ENCODE data around the gene PTMA.

The PTMA gene

GRCh38 chr2:231696004-231696367 is 12.3 kb upstream of the PTMA start:
- no peak for DNase-seq (ENCODE audit: low read depth)

GRCh38 chr2:231699006-231699405 is 9.3 kb upstream of the PTMA start:
- DNase-seq (ENCODE audit: low read depth): no peak

- DNase-seq (ENCODE audit: low read depth): no peak
These were observed 6.6 kb upstream of the PTMA start for GRCh38 chr2:231701456-231702373.

GRCh38 chr2:231704017-231704416 is 4.3 kb upstream of the PTMA start:
- no peak for DNase-seq (ENCODE audit: low read depth)

GRCh38 chr2:231706731-231707624 is 1.3 kb upstream of the PTMA start:
- DNase-seq (ENCODE audit: low read depth): peak; percentile 96

GRCh38 chr2:231707625-231707926 is 749 bp upstream of the PTMA start:
- DNase-seq (ENCODE audit: low read depth): no peak

GRCh38 chr2:231708773-231709635 is 679 bp downstream of the PTMA start:
- peak; percentile 62 for DNase-seq (ENCODE audit: low read depth)

- DNase-seq (ENCODE audit: low read depth): no peak
These were observed 1.3 kb downstream of the PTMA start for GRCh38 chr2:231709636-231709980.

GRCh38 chr2:231709981-231710798 is 1.9 kb downstream of the PTMA start:
- DNase-seq (ENCODE audit: low read depth): no peak

- peak; percentile 26 for DNase-seq (ENCODE audit: low read depth)
These were observed 2.7 kb downstream of the PTMA start for GRCh38 chr2:231710799-231711676.

- DNase-seq (ENCODE audit: low read depth): no peak
These were observed 3.5 kb downstream of the PTMA start for GRCh38 chr2:231711677-231712450.

- peak; percentile 24 for DNase-seq (ENCODE audit: low read depth)
These were observed 4.2 kb downstream of the PTMA start for GRCh38 chr2:231712451-231713021.

GRCh38 chr2:231713406-231713729 is 5.0 kb downstream of the PTMA start:
- peak; percentile 18 for DNase-seq (ENCODE audit: low read depth)

- peak; percentile 62 for DNase-seq (ENCODE audit: low read depth)
These were observed 5.7 kb downstream of the PTMA start for GRCh38 chr2:231713730-231714638.

- DNase-seq (ENCODE audit: low read depth): no peak
These were observed 6.5 kb downstream of the PTMA start for GRCh38 chr2:231714639-231715498.

GRCh38 chr2:231715499-231715837 is 7.1 kb downstream of the PTMA start:
- no peak for DNase-seq (ENCODE audit: low read depth)

- DNase-seq (ENCODE audit: low read depth): no peak
These were observed 7.8 kb downstream of the PTMA start for GRCh38 chr2:231715988-231716616.
